GM19193 (cell line): ENCODE measurements around the gene DHCR24.

Source experiments
- POLR2A ChIP-seq: IDR thresholded peaks from 4 replicates; pipeline ENCODE4 v1.6.1; 2011; ENCODE audit not compliant: insufficient read depth, insufficient read length; ENCODE audit errors: extremely low read depth

The DHCR24 gene

GRCh38 chr1:54844564-54844963 is 42.4 kb downstream of the DHCR24 start:
- no peak for TF ChIP-seq POLR2A

GRCh38 chr1:54843449-54843848 is 43.5 kb downstream of the DHCR24 start:
- no peak for TF ChIP-seq POLR2A

GRCh38 chr1:54842963-54843362 is 44.0 kb downstream of the DHCR24 start:
- no peak for TF ChIP-seq POLR2A

GRCh38 chr1:54842206-54842915 is 44.6 kb downstream of the DHCR24 start:
- no peak for TF ChIP-seq POLR2A

GRCh38 chr1:54839824-54840223 is 47.2 kb downstream of the DHCR24 start:
- TF ChIP-seq POLR2A = no peak

- no peak for TF ChIP-seq POLR2A
Measured at GRCh38 chr1:54838565-54839180, 48.3 kb downstream of the DHCR24 start.

GRCh38 chr1:54837002-54837853 is 49.8 kb downstream of the DHCR24 start:
- TF ChIP-seq POLR2A = no peak

GRCh38 chr1:54836594-54836993 is 50.4 kb downstream of the DHCR24 start:
- no peak for TF ChIP-seq POLR2A

- TF ChIP-seq POLR2A = no peak
Measured at GRCh38 chr1:54835970-54836369, 51.0 kb downstream of the DHCR24 start.

- TF ChIP-seq POLR2A = no peak
Measured at GRCh38 chr1:54835131-54835898, 51.7 kb downstream of the DHCR24 start.

GRCh38 chr1:54834007-54834541 is 52.9 kb downstream of the DHCR24 start:
- TF ChIP-seq POLR2A = no peak

GRCh38 chr1:54833121-54833520 is 53.9 kb downstream of the DHCR24 start:
- TF ChIP-seq POLR2A = no peak

- no peak for TF ChIP-seq POLR2A
Measured at GRCh38 chr1:54826226-54826816, 60.7 kb downstream of the DHCR24 start.

- TF ChIP-seq POLR2A = no peak
Measured at GRCh38 chr1:54825696-54826095, 61.3 kb downstream of the DHCR24 start.
